ENCODE data around the gene TECTA. TPM values are rescaled to one million over a fixed set of nuclear protein-coding genes. Genes with fewer than 3 reads are reported as not detected.

Gene TECTA
- total RNA-seq, 1 donor, result 0.72 TPM

DNA sequence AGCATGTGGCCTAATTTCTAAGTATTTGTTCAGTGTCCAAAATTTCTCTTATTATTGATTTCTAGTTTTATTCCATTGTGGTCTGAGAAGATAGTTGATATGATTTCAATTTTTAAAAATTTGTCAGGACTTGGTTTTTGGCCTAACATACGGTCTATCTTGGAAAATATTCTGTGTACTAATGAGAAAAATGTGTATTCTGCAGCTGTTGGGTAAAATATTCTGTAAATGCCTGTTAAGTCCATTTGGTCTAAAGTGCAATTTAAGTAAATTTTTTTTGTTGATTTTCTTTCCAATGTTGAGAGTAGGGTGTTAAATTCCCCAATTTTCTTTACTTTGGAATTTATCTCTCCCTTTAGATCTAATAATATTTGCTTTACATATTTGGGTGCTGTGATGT, 78.3 kb downstream of the TECTA start:
- DNase-seq (ENCODE audit: insufficient read length, low spot score, missing footprints), result no peak
- no peak overlapping the region for H3K4me2 ChIP-seq (ENCODE audit: insufficient read depth, low read length)
- no peaks in the 10 kb centered on the region for H3K9me3 ChIP-seq (ENCODE audit: low read depth, low read length)
- no peaks in the 10 kb centered on the region for H3K27me3 ChIP-seq (ENCODE audit: insufficient read depth, low read length)
- H3K4me3 ChIP-seq (ENCODE audit: insufficient read depth, low read length), result no peak overlapping the region
- no peak overlapping the region for H3K27ac ChIP-seq (ENCODE audit: low read depth, low read length)
- no peak overlapping the region for H2AFZ ChIP-seq (ENCODE audit: low read length)
- no peaks in the 10 kb centered on the region for H3K36me3 ChIP-seq (ENCODE audit: insufficient read depth, low read length)
- TF ChIP-seq CTCF (IDR thresholded peaks at IDR 0.05; ENCODE audit: extremely low read depth, low read depth, low read length), result no peak
- H3K4me1 ChIP-seq (ENCODE audit: insufficient read depth, low read length), result no peaks in the 10 kb centered on the region
- H3K79me2 ChIP-seq (ENCODE audit: insufficient read depth, low read length), result no peaks in the 10 kb centered on the region
- no peaks in the 10 kb centered on the region for H4K20me1 ChIP-seq (ENCODE audit: insufficient read depth, low read length)

- no peak for TF ChIP-seq CTCF (IDR thresholded peaks at IDR 0.05; ENCODE audit: extremely low read depth, low read depth, low read length)
- H3K9me3 ChIP-seq (ENCODE audit: low read depth, low read length), result no peaks in the 10 kb centered on the region
- no peaks in the 10 kb centered on the region for H3K4me1 ChIP-seq (ENCODE audit: insufficient read depth, low read length)
- no peaks in the 10 kb centered on the region for H3K79me2 ChIP-seq (ENCODE audit: insufficient read depth, low read length)
- H3K4me3 ChIP-seq (ENCODE audit: insufficient read depth, low read length), result no peak overlapping the region
- no peak overlapping the region for H2AFZ ChIP-seq (ENCODE audit: low read length)
- no peaks in the 10 kb centered on the region for H3K27me3 ChIP-seq (ENCODE audit: insufficient read depth, low read length)
- no peak overlapping the region for H3K27ac ChIP-seq (ENCODE audit: low read depth, low read length)
- no peak for DNase-seq (ENCODE audit: insufficient read length, low spot score, missing footprints)
- H3K36me3 ChIP-seq (ENCODE audit: insufficient read depth, low read length), result no peaks in the 10 kb centered on the region
- no peaks in the 10 kb centered on the region for H4K20me1 ChIP-seq (ENCODE audit: insufficient read depth, low read length)
- H3K4me2 ChIP-seq (ENCODE audit: insufficient read depth, low read length), result no peak overlapping the region
Observed at GRCh38 chr11:121180183-121180582, 79.1 kb downstream of the TECTA start.

GRCh38 chr11:121188776-121189175, 87.7 kb downstream of the TECTA start:
- no peak overlapping the region for H2AFZ ChIP-seq (ENCODE audit: low read length)
- no peaks in the 10 kb centered on the region for H4K20me1 ChIP-seq (ENCODE audit: insufficient read depth, low read length)
- H3K27ac ChIP-seq (ENCODE audit: low read depth, low read length), result no peak overlapping the region
- TF ChIP-seq CTCF (IDR thresholded peaks at IDR 0.05; ENCODE audit: extremely low read depth, low read depth, low read length), result no peak
- H3K79me2 ChIP-seq (ENCODE audit: insufficient read depth, low read length), result no peaks in the 10 kb centered on the region
- no peaks in the 10 kb centered on the region for H3K4me1 ChIP-seq (ENCODE audit: insufficient read depth, low read length)
- H3K9me3 ChIP-seq (ENCODE audit: low read depth, low read length), result no peaks in the 10 kb centered on the region
- DNase-seq (ENCODE audit: insufficient read length, low spot score, missing footprints), result no peak
- no peaks in the 10 kb centered on the region for H3K27me3 ChIP-seq (ENCODE audit: insufficient read depth, low read length)
- H3K36me3 ChIP-seq (ENCODE audit: insufficient read depth, low read length), result no peaks in the 10 kb centered on the region
- H3K4me3 ChIP-seq (ENCODE audit: insufficient read depth, low read length), result no peak overlapping the region
- no peak overlapping the region for H3K4me2 ChIP-seq (ENCODE audit: insufficient read depth, low read length)

- no peaks in the 10 kb centered on the region for H3K36me3 ChIP-seq (ENCODE audit: insufficient read depth, low read length)
- H3K27ac ChIP-seq (ENCODE audit: low read depth, low read length), result no peak overlapping the region
- H3K9me3 ChIP-seq (ENCODE audit: low read depth, low read length), result no peaks in the 10 kb centered on the region
- TF ChIP-seq CTCF (IDR thresholded peaks at IDR 0.05; ENCODE audit: extremely low read depth, low read depth, low read length), result no peak
- peak; percentile 42 for DNase-seq (ENCODE audit: insufficient read length, low spot score, missing footprints)
- H3K79me2 ChIP-seq (ENCODE audit: insufficient read depth, low read length), result no peaks in the 10 kb centered on the region
- H3K27me3 ChIP-seq (ENCODE audit: insufficient read depth, low read length), result peaks cover 4% of the 10 kb centered on the region
- H3K4me1 ChIP-seq (ENCODE audit: insufficient read depth, low read length), result no peaks in the 10 kb centered on the region
- no peak overlapping the region for H3K4me3 ChIP-seq (ENCODE audit: insufficient read depth, low read length)
- H4K20me1 ChIP-seq (ENCODE audit: insufficient read depth, low read length), result no peaks in the 10 kb centered on the region
- H3K4me2 ChIP-seq (ENCODE audit: insufficient read depth, low read length), result no peak overlapping the region
- H2AFZ ChIP-seq (ENCODE audit: low read length), result no peak overlapping the region
Observed at GRCh38 chr11:121191818-121192217, 90.8 kb downstream of the TECTA start.

Data from osteoblast (primary cell).